Mammary epithelial cell (primary cell): Measurements from ENCODE around the gene ZNHIT2.

Experiments
- CTCF ChIP-seq, 2 donors: IDR thresholded peaks in 1 of 2; conservative IDR thresholded peaks in 1 of 2; 2 replicates each; pipeline ENCODE4 v1.5.1; 2011 to 2012; ENCODE audit warnings: inconsistent platforms in 2 of 2, low read length in 2 of 2, mild to moderate bottlenecking in 2 of 2, control low read depth in 1 of 2, low read depth in 1 of 2; ENCODE audit not compliant: insufficient read depth in 1 of 2; ENCODE audit errors: extremely low read depth in 1 of 2
- EZH2 ChIP-seq: IDR thresholded peaks from 2 replicates; pipeline ENCODE4 v1.6.1; 2012; ENCODE audit warnings: low read length, inconsistent platforms, borderline replicate concordance

GRCh38 chr11:65135633-65136145, 18.2 kb upstream of the ZNHIT2 start:
- TF ChIP-seq CTCF (conservative IDR thresholded peaks at IDR 0.05 in 1 of 2, IDR thresholded peaks at IDR 0.05 in 1 of 2; ENCODE audit: extremely low read depth in 1 of 2, insufficient read depth in 1 of 2, low read depth in 1 of 2, low read length in 2 of 2) (no peak), EZH2 (no peak)
